Forelimb muscle (tissue), 1 donor: ENCODE results near the gene TMEM150A. TPM values are rescaled to one million over a fixed set of nuclear protein-coding genes. Genes with fewer than 3 reads are reported as not detected.
"Not testable (repeated sequence)": the region's sequence is repeated elsewhere in the genome, so short reads cannot be mapped to it uniquely, and the experiment has no call there.

Source experiments
- DNase-seq: peaks from one replicate; pipeline ENCODE4 v3.0.0-alpha.2; 2013; ENCODE audit warnings: low read depth
- polyA plus RNA-seq: library from polyadenylated mRNA; unstranded; fragments of 120-200 nt; gene quantifications from one replicate; pipeline ENCODE4 v1.2.1, GENCODE V29; 2013; ENCODE audit not compliant: insufficient read length

Gene TMEM150A
- polyA plus RNA-seq, 1 donor = 9.9 TPM

DNA sequence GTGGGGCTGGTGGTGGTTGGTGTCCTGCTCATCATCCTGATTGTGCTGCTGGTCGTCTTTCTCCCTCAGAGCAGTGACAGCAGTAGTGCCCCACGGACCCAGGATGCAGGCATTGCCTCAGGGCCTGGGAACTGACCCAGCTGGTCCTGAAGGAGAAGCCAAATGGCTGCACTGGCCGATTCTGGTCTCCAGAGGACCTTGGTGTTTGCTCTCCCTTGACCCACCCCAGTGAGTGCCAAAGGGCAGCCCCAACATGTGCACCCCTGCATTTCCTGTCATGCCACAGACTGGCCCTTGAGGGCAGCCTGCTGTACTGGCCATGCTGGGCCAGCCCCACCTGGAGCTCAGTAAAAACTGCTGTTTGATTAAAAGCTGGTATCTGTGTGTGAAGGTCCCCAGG lies 9.5 kb downstream of the TMEM150A start:
- no peak for DNase-seq

DNA sequence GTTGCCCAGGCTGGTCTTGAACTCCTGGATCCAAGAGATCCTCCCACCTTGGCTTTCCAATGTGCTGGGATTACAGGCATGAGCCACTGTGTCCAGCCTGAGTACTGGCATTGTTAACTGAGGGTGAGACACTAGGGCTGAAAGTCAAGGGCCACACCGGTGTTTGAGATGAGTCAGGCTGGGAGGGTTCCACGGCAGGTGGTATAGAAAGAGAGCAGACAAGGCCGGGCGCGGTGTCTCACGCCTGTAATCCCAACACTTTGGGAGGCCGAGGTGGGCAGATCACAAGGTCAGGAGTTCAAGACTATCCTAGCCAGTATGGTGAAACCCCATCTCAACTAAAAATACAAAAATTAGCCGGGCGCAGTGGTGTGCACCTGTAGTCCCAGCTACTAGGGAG lies 10.2 kb downstream of the TMEM150A start:
- not testable (repeated sequence) for DNase-seq

DNA sequence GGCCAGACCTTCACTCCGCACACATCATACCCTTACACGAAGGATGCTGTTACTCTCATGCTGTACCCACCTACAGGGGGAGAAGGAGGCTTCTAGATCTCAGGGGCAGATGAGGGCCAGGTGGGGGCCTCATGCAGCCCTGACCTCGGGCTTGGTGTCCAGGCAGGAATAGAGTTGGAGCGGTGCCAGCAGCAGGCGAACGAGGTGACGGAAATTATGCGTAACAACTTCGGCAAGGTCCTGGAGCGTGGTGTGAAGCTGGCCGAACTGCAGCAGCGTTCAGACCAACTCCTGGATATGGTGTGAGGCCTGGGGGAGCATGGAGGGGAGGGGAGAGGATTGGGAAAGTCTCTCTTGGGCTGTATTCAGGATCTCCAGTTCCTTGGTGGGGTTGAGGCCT lies 10.9 kb downstream of the TMEM150A start:
- DNase-seq = no peak

DNA sequence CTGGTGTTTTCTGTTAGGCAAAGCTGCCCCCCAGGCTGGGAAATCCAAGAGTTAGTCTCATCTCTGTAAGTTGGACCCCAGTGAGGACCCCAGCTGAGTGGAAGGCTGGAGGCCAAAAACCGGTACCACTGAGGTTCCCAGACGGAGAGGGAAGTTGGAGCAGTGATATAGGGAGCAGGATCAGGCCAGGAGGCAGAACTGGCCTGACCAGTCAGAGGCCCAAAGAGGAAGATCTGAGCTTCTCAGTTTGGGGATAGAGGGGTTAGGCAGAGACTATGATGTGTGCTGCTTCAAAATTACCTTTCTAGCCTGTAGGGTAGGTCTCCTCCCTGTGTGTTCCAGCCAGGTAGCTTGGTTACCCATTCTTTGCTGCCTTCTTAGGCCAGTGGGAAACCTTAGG lies 11.5 kb downstream of the TMEM150A start:
- no peak for DNase-seq

DNA sequence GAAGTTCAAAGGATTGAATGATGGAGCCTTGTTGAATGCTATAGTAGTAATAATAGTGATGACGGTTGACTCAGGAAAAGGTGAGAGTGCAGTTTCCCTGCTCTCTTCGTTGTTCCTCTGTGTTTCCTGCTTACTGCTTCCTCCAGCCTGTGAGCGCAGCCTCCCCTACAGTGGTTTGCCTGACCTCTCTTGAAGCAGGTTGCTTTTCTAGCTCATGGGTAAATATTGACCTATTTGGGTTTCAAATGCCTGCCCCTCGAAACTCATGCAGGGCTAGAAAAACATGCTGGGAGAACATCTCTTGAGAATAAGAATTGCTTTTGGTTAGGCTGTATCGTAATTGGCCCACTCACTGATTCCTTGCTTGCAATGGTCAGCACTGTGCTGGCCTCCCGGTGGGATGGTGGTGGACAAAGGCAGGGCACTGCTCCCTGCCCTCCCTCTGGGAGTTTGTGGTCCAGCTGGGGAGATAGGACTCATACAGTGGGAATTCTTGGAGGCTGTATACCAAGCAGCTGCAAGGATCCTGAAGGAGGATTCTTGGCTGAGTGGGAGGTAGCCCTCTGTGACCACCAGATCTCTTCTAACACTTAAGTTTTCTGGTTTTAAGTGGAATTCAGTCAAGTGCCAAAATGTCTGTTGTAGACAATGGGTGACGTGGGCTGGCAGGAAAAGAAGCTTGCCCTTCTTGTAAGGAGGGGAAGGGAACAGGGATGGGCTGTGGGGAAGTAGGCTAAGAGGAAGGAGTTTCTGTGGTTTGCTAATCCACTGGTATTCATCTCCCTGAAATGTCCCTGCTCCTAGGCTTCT lies 12.3 kb downstream of the TMEM150A start:
- no peak for DNase-seq

DNA sequence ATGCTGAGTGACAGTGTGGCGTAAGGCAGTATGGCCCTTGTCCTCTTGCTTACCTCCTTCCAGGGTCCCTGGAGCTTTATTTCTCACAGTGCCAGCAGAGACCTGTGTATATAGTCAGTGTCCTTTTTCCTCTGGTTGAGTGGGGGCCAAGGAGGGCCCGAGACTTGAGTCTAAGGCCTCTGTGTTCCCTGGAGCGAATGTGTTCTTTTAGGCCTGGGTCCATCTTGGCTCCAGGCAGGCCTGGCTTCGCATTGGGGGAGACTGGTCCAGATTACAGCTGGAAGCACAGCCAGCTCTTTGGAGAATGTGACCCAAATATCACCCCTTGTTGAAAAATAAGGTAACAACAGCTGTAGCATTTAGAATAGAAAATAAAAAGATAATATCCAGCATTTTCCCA lies 13.3 kb downstream of the TMEM150A start:
- DNase-seq = no peak

DNA sequence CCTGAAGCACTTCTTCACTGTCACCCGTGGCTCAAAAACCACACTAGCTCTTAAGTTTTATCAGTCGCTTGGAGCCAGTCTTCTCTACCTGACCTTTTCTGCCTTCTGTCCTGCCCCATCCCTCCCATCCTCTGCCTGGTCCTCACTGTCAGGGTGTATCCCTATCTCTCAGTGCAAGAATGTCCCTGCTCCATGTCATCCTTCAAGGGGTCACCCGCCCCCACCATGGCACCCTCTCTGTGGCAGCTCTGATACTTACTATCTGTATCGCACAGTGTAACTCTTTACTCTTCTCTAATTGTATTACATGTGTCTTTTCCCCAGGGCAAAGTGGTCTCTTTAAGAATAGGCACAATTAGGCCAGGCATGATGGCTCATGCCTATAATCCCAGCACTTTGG lies 13.9 kb downstream of the TMEM150A start:
- no peak for DNase-seq

DNA sequence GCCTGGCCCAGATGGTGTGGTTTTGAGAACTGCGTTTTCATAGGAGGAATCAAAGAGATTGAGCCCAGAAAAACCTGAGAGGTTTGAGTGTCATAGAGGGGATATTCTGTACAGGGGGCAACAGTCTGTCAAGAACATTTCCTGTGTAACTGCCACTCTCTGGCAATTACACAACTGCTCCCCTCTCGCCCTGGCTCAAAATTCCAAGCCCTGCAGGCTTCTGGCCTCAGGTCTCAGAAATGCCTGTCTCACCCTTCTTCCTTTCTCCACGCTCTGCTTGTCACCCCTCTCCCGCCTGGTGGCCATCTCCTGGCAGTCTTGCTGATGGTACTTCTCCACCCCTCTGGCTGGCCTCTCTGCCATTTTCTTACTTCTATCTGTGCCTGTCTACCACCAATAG lies 14.3 kb downstream of the TMEM150A start:
- no peak for DNase-seq

DNA sequence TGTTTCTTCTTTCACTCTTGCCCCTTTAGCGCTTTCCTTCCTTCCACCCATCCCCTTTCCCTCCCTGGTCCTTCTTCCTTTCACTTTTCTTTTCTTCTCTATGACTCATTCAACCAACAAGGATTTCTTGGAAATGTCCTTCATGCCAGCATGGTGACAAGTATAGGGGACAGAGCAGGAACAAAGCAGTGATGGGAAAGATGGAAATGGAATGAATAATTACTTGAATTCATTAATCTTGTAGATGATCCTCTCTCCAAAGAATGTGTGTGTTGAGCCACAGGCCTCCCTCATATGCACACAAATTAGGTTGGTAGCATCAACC lies 16.8 kb downstream of the TMEM150A start:
- DNase-seq = no peak

DNA sequence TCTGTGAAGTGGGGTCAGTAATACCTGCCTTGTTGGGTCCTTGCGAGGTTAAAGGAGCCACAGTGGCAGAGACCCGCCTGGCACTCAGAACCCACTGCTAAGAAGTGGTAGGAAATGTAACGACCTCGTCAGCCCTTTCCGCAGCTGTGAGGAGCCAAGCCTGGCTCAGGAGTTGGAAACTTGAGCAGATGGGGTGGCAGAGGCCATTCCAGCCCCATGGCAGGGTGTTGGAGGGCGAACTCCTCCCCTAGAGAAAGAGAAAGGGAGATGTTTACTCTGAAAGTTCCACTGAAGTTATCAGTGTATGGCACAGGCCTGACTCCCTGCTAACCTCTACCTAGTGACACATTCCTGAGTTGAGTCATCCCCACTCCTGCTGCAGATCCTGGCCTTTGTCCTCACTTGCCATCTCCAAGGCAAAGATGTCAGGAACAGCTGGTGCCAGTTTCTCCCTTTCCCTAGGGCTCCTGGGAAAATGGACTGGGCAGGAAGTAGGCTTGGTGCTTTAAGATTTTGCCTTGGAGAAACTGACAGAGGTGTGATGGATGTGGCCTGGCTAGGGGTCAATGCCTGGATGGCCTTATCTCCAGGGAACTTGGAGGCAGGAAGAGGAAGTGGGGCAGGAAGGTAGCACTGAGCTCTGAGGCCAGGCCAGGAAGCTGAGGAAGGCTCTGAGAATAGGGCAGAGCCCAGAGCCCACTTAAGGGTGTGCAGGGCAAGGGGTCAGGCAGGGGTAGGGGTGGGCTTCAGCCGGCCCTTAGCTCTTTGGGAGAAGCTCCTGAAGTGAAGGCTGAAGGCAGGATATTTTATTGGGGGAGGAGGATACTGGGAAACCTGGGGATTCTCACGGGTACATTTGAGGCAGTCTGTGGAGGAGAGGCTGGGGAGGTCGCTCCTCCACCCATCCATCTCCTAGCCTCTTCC lies 17.4 kb downstream of the TMEM150A start:
- no peak for DNase-seq

DNA sequence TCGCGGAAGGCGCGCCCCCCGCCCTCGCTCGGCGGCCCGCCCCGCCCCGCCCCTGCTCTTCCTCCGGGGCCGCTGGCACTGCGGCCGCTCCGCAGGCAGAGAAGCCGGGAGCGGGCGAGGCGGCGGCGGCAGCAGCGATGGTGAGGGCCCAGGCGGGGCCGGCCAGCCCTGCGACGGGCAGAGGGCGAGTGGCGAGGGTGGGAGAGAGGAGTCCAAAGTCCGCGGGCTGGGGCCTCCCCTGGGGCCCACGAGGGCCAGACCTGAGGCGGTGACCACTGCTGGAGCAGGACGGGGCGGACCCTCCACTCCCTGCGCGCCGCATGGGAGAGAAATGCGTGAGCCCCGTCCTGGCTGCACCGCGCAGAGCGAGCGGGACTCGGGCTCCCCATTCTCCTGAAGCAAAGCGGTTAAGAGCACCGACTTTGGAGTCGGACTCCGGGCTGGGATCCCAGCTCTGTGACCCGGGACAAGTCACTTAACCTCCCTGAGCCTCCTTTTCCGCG lies 18.1 kb downstream of the TMEM150A start, which contains the start of gene VAMP5:
Gene VAMP5 (plus strand): TSS at position 78 of the 503 bp plus-strand sequence. CDS start 60 bp downstream, at position 138.
- DNase-seq = no peak

DNA sequence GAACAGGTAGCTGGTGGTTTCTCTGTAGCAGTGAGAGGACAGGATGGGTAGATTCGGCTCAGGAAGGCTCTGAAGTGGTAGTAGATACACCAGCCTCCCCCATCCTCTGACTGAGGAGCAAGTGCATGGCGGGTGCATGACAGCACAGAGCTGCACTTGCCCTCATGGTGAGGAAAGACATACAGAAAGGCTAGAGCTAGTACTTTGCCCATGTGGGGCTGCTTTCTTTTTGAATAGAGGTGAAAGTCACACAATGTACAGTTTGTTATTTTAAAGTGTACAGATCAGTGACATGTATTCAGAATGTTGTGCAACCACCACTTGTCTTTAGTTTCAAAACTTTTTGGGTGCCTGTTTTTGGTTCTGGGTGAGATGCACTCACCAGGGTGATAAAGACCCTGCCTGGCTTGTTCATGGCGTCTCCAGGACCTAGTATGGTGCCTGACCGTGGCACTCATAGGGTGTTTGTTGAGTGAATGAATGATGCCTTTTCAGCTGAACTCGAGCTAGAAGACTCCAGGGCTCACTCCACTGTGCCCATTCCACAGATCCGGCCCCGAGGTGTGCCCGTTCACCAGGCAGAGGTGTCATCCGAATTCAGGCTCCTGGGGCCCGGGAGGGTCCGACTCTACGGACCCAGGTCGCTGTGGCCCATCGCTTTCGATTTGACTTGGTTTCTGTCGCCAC lies 18.7 kb downstream of the TMEM150A start:
- DNase-seq = no peak

DNA sequence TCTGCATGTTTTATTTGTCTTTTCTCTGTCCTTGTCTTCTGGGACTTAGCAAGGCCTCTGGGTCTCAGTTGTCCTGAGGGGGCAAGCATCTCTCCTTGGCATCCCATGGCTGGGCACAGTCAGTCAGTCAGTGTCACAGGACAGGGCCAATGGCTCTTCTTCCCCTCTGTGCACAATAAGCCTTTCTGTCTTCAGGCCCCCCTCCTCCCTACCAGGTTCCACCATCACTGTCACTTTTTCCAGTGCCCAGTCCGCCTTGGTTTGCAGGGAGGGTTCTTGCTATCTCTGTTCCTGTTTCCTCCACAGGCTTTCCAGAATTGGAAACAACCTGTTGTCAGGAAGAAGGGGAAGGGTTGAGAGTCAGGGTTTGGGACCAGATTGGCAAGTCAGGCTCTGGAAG lies 20.0 kb downstream of the TMEM150A start:
- no peak for DNase-seq

DNA sequence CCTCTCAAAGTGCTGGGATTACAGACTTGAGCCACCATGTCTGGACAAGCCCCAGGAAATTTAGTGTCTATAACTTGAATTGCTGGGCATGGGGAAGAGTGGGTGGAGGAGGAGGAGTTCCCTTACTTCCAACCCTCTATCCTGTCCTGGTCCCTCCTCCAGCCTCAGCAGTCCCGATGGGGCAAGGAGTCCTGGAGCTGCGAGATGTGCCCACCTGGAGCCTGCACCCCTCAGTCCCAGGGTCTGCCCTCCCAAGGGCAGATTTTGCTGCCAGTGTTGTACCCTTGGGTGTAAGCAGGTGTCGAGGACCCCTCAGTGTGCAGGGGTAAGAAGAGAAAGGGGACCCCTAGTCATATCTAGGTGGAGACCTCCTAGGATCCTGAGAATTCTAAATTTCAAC lies 22.3 kb downstream of the TMEM150A start:
- DNase-seq = no peak

DNA sequence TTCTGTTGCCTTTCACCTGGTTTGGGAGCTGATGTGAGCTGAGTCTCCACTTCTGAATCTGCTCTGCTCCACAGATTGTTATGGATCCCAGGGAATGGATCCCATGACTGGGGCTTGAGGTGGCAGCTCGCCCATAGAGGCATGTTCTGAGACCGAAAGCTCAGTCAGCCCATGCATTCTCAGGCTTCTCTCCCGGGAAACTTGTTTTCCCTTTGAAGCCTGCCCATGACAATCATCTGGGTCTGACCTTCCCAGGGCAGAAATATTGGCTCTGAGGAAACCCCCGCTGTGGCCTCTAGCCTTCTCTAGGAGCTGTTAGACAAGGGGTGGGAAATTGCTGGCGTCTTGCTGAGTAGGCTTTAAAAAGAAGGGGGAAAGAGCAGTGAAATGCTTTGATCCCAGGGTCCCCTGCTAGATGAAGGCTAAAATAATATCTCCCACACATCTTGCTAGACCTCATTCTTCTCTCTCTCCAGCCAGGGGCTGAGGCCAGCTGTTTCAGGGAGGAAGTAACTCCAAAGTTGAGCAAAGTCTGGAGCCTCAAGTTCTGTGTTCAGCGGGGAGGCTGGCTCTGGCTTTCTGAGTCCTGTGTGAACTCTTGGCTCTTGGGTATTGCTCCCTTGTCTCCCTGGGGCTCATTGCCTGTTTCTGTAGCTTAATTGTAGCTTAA lies 23.1 kb downstream of the TMEM150A start:
- DNase-seq = no peak

DNA sequence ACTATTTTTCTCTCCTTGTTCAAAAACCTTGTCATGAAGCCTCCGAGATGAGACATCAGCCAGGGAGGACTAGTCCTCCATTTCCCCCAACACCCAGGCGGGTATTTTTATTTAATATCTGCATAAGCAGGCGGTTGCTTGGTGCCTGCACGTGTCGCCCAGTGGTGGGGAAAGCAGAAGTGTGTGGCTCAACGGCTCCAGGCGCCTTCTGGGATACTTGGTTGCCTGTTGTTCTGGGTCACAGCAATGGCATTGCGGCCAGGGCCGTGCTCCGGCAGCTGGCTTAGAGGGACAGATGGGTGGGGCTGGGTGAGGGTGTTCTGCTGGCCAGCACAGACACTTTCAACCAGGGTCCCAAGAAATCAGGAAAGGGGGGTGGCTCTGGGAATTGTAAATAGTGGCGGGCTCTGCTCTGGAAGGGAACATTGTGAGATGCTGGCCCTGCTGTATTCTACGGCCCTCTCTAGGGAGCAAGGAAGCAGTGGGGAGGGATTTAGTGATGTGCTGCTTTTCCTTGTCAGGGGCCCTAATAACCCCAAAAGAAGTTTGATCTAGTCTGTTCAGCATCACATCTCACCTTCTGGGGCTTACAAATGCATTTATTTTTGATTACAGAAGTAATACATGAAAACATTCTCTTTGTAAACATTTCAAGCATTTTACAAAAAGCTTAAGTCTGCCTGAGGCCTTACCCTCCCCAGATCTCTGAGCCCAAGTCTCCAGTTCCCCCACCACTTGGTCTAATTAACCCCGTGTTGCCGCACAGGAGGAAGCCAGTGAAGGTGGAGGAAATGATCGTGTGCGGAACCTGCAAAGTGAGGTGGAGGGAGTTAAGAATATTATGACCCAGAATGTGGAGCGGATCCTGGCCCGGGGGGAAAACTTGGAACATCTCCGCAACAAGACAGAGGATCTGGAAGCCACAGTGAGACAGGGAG lies 24.0 kb downstream of the TMEM150A start:
- DNase-seq = no peak

DNA sequence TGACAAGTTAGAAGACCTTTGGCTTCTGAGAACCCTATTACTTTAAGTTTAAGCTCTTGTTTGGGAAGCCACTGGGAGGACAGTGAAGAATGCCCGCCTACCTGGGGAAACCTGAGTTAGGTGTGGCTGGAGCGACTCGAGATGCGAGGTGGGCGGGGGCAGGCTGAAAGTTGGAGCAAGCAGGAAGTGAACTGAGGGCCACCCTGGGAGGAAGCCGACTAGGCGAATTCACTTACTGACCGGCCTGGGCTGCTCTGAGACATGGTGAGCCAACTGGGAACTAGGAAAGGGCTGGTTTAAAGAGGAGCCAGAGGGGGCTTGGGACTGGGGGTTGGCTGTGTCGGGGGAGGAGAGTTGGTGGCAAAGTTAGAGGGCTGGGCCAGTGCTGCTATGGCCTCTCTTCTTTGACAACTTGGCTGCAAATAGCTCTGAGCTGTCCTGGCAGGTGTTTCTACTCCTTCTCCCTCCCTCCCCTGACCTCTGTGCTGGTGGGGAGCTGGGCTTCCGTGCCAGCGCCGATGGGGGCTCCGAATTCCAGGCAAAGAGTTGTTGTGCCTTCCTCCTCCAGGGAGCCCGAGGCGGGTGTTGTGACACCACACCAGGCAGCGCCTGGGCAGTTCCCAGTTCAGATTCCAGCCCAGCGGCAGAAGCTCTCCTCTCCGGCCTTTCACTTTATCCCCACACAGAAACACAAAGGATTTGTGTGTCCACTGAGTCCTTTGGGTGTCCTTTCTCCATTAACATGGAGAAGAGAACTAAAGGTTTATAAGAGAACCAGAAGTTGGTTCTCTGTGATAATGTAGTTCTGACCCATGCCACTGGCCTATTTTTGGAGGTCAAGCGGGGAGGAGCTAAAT lies 24.9 kb downstream of the TMEM150A start, which contains the start of gene VAMP8:
Gene VAMP8 (plus strand): TSS at position 201 of the 857 bp plus-strand sequence. CDS start 61 bp downstream, at position 262.
- DNase-seq = no peak

DNA sequence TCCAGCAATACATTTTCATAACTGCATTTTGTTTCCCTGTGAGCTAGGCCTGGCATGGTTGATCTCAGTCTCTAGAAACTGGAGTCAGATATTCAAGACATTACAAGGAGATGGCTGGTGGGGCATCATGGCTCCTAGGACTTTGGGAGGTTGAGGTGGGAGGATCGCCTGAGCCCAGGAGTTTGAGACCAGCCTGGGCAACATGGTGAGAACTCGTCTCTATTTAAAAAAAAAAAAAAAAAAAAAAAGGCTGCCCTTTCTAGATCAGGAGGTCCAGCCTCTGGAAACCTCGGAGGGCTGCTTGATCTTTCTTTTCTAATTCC lies 25.5 kb downstream of the TMEM150A start:
- DNase-seq = no peak

DNA sequence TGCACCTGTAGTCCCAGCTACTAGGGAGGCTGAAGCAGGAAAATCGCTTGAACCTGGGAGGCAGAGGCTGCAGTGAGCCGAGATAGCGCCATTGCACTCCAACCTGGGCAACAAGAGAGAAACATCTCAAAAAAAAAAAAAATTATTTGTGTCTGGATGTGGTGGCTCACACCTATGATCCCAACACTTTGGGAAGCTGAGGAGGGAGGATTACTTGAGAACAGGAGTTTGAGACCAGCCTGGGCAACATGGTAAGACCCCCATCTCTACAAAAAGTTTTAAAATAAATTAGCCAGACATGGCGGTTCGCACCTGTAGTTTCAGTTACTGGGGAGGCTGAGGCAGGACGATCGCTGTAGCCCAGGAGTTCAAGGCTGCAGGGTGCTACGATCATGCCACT lies 26.8 kb downstream of the TMEM150A start:
- DNase-seq = no peak
